Measurements from ENCODE around the gene PDLIM7. TPM values are rescaled to one million over a fixed set of nuclear protein-coding genes. Genes with fewer than 3 reads are reported as not detected.

The PDLIM7 gene
- total RNA-seq, 2 experiments from 2014 or later: 50.2 to 56.6 TPM

- H3K9me3 Mint-ChIP-seq: no peaks in the 10 kb centered on the region
- H3K36me3 Mint-ChIP-seq: peaks cover 31% of the 10 kb centered on the region
- peaks cover 5% of the 10 kb centered on the region for H3K4me1 Mint-ChIP-seq (ENCODE audit: low read depth)
- DNase-seq: no peak
- no peak overlapping the region for H3K27ac Mint-ChIP-seq
- H3K27me3 Mint-ChIP-seq: no peaks in the 10 kb centered on the region
- ChIA-PET CTCF (interaction anchor here (3.2 kb wide), 1 partner anchor 9 kb away, joined by 12 read pairs; no protein-coding TSS in a partner anchor), POLR2A (no interaction called here)
- H3K4me3 Mint-ChIP-seq: no peak overlapping the region
- intact Hi-C loops (cut with micrococcal nuclease): loop anchor here (10.0 kb wide), 1 partner anchor 85 kb away; the partner anchor contains the start of gene TMED9
These were observed 12.7 kb upstream of the PDLIM7 start for GRCh38 chr5:177509991-177510566.

GRCh38 chr5:177509381-177509951, 12.1 kb upstream of the PDLIM7 start, which contains the start of gene DOK3:
Gene DOK3 (minus strand): TSS chr5:177509826. CDS start chr5:177509540, 286 bp downstream.
- peaks cover 2% of the 10 kb centered on the region for H3K4me1 Mint-ChIP-seq (ENCODE audit: low read depth)
- intact Hi-C loops (cut with micrococcal nuclease): no loop called here
- CTCF ChIA-PET: interaction anchor here (1.4 to 3.2 kb wide), 2 partner anchors 9 to 200 kb away, joined by 4 to 12 read pairs; no protein-coding TSS in a partner anchor
- DNase-seq: no peak
- H3K36me3 Mint-ChIP-seq: peaks cover 29% of the 10 kb centered on the region
- no peaks in the 10 kb centered on the region for H3K27me3 Mint-ChIP-seq
- POLR2A ChIA-PET: no interaction called here
- H3K9me3 Mint-ChIP-seq: no peaks in the 10 kb centered on the region
- H3K4me3 Mint-ChIP-seq: no peak within 1 kb of the TSS
- no peak within 1 kb of the TSS for H3K27ac Mint-ChIP-seq

- Mint-ChIP-seq H3K27me3 (no peaks in the 10 kb centered on the region), H3K4me3 (no peak overlapping the region), H3K27ac (no peak overlapping the region), H3K36me3 (peaks cover 24% of the 10 kb centered on the region), H3K9me3 (no peaks in the 10 kb centered on the region), H3K4me1 (ENCODE audit: low read depth) (no peaks in the 10 kb centered on the region)
- ChIA-PET CTCF (interaction anchor here (0.6 to 3.2 kb wide), 5 partner anchors 8 to 898 kb away, joined by 3 to 12 read pairs (median 4); no protein-coding TSS in a partner anchor), POLR2A (no interaction called here)
- DNase-seq: no peak
- intact Hi-C loops (cut with micrococcal nuclease): no loop called here
These were observed 11.4 kb upstream of the PDLIM7 start for GRCh38 chr5:177508837-177509236.

- H3K27me3 Mint-ChIP-seq: no peaks in the 10 kb centered on the region
- no peak overlapping the region for H3K4me3 Mint-ChIP-seq
- H3K4me1 Mint-ChIP-seq (ENCODE audit: low read depth): no peaks in the 10 kb centered on the region
- H3K9me3 Mint-ChIP-seq: no peaks in the 10 kb centered on the region
- POLR2A ChIA-PET: no interaction called here
- H3K27ac Mint-ChIP-seq: no peak overlapping the region
- CTCF ChIA-PET: interaction anchor here (0.6 to 2.3 kb wide), 4 partner anchors 104 to 897 kb away, joined by 3 to 9 read pairs (median 4); no protein-coding TSS in a partner anchor
- H3K36me3 Mint-ChIP-seq: peaks cover 19% of the 10 kb centered on the region
- intact Hi-C loops (cut with micrococcal nuclease): no loop called here
- DNase-seq: no peak
These were observed 10.8 kb upstream of the PDLIM7 start for GRCh38 chr5:177508221-177508611.

- no peak for DNase-seq
- H3K36me3 Mint-ChIP-seq: peaks cover 14% of the 10 kb centered on the region
- H3K9me3 Mint-ChIP-seq: no peaks in the 10 kb centered on the region
- CTCF ChIA-PET: interaction anchor here (1.4 to 2.3 kb wide), 2 partner anchors 118 to 198 kb away, joined by 4 to 9 read pairs; no protein-coding TSS in a partner anchor
- H3K27me3 Mint-ChIP-seq: no peaks in the 10 kb centered on the region
- no peaks in the 10 kb centered on the region for H3K4me1 Mint-ChIP-seq (ENCODE audit: low read depth)
- no peak overlapping the region for H3K4me3 Mint-ChIP-seq
- intact Hi-C loops (cut with micrococcal nuclease): no loop called here
- POLR2A ChIA-PET: no interaction called here
- H3K27ac Mint-ChIP-seq: no peak overlapping the region
These were observed 10.3 kb upstream of the PDLIM7 start for GRCh38 chr5:177507596-177508220.

- Mint-ChIP-seq H3K9me3 (no peaks in the 10 kb centered on the region), H3K4me3 (no peak overlapping the region), H3K27me3 (no peaks in the 10 kb centered on the region), H3K27ac (no peak overlapping the region), H3K4me1 (ENCODE audit: low read depth) (no peaks in the 10 kb centered on the region), H3K36me3 (peaks cover 11% of the 10 kb centered on the region)
- intact Hi-C loops (cut with micrococcal nuclease): no loop called here
- POLR2A ChIA-PET: no interaction called here
- DNase-seq: no peak
- CTCF ChIA-PET: interaction anchor here (2.3 kb wide), 1 partner anchor 118 kb away, joined by 9 read pairs; no protein-coding TSS in a partner anchor
These were observed 9.8 kb upstream of the PDLIM7 start for GRCh38 chr5:177507165-177507564.

- peaks cover 2% of the 10 kb centered on the region for H3K4me1 Mint-ChIP-seq (ENCODE audit: low read depth)
- CTCF ChIA-PET: interaction anchor here (0.9 kb wide), 1 partner anchor 101 kb away, joined by 3 read pairs; no protein-coding TSS in a partner anchor
- DNase-seq: no peak
- POLR2A ChIA-PET: interaction anchor here (0.6 kb wide), 1 partner anchor 725 kb away, joined by 5 read pairs; no protein-coding TSS in a partner anchor
- no peaks in the 10 kb centered on the region for H3K36me3 Mint-ChIP-seq
- H3K27ac Mint-ChIP-seq: no peak overlapping the region
- intact Hi-C loops (cut with micrococcal nuclease): no loop called here
- no peaks in the 10 kb centered on the region for H3K27me3 Mint-ChIP-seq
- no peaks in the 10 kb centered on the region for H3K9me3 Mint-ChIP-seq
- no peak overlapping the region for H3K4me3 Mint-ChIP-seq
These were observed 7.7 kb upstream of the PDLIM7 start for GRCh38 chr5:177505075-177505474.

GRCh38 chr5:177504086-177505056, 7.0 kb upstream of the PDLIM7 start:
- POLR2A ChIA-PET: interaction anchor here (0.6 kb wide), 1 partner anchor 726 kb away, joined by 5 read pairs; no protein-coding TSS in a partner anchor
- no peak overlapping the region for H3K27ac Mint-ChIP-seq
- no peaks in the 10 kb centered on the region for H3K36me3 Mint-ChIP-seq
- H3K9me3 Mint-ChIP-seq: no peaks in the 10 kb centered on the region
- intact Hi-C loops (cut with micrococcal nuclease): no loop called here
- H3K4me1 Mint-ChIP-seq (ENCODE audit: low read depth): peaks cover 2% of the 10 kb centered on the region
- no peaks in the 10 kb centered on the region for H3K27me3 Mint-ChIP-seq
- CTCF ChIA-PET: interaction anchor here (0.9 to 5.4 kb wide), 4 partner anchors 49 to 114 kb away, joined by 3 to 67 read pairs (median 32); partner anchors contain the start of gene PFN3
- H3K4me3 Mint-ChIP-seq: no peak overlapping the region
- no peak for DNase-seq

GRCh38 chr5:177503351-177504085, 6.1 kb upstream of the PDLIM7 start:
- peaks cover 5% of the 10 kb centered on the region for H3K4me1 Mint-ChIP-seq (ENCODE audit: low read depth)
- H3K27me3 Mint-ChIP-seq: peaks cover 4% of the 10 kb centered on the region
- no peak overlapping the region for H3K4me3 Mint-ChIP-seq
- H3K36me3 Mint-ChIP-seq: no peaks in the 10 kb centered on the region
- H3K9me3 Mint-ChIP-seq: no peaks in the 10 kb centered on the region
- POLR2A ChIA-PET: no interaction called here
- DNase-seq: no peak
- no peak overlapping the region for H3K27ac Mint-ChIP-seq
- intact Hi-C loops (cut with micrococcal nuclease): no loop called here
- CTCF ChIA-PET: interaction anchor here (0.5 to 5.4 kb wide), 9 partner anchors 11 to 589 kb away, joined by 3 to 67 read pairs (median 6); partner anchors contain the start of genes DDX41 and PFN3

- H3K36me3 Mint-ChIP-seq: no peaks in the 10 kb centered on the region
- intact Hi-C loops (cut with micrococcal nuclease): no loop called here
- no peak overlapping the region for H3K4me3 Mint-ChIP-seq
- no peaks in the 10 kb centered on the region for H3K9me3 Mint-ChIP-seq
- H3K4me1 Mint-ChIP-seq (ENCODE audit: low read depth): peaks cover 9% of the 10 kb centered on the region
- ChIA-PET CTCF (interaction anchor here (0.5 to 5.4 kb wide), 12 partner anchors 10 to 590 kb away, joined by 3 to 67 read pairs (median 10); partner anchors contain the start of genes DDX41 and PFN3), POLR2A (no interaction called here)
- no peak overlapping the region for H3K27ac Mint-ChIP-seq
- peaks cover 8% of the 10 kb centered on the region for H3K27me3 Mint-ChIP-seq
- DNase-seq: no peak
These were observed 5.5 kb upstream of the PDLIM7 start for GRCh38 chr5:177502886-177503285.

Data from activated CD4-positive, alpha-beta memory T cell treated with anti-CD3 and anti-CD28 coated beads for 36 hours (primary cell).